NCI-H1694 treated with DMSO at 0.1 percent for 48 hours (cell line): ENCODE data around the gene CDH11.

Experiments
- DNase-seq: peaks from one replicate; lab custom pipeline; 2025; lab: John Stamatoyannopoulos, UW

CDH11 gene

GRCh38 chr16:65070831-65071432 is 50.9 kb downstream of the CDH11 start:
- DNase-seq = no peak

- DNase-seq = no peak
These were observed 52.1 kb downstream of the CDH11 start for GRCh38 chr16:65069766-65070165.

- DNase-seq = no peak
These were observed 52.8 kb downstream of the CDH11 start for GRCh38 chr16:65069065-65069464.

GRCh38 chr16:65068151-65068740 is 53.6 kb downstream of the CDH11 start:
- DNase-seq = no peak

- DNase-seq = no peak
These were observed 55.2 kb downstream of the CDH11 start for GRCh38 chr16:65066651-65067050.

- no peak for DNase-seq
These were observed 56.8 kb downstream of the CDH11 start for GRCh38 chr16:65065031-65065430.

GRCh38 chr16:65064131-65064530 is 57.7 kb downstream of the CDH11 start:
- DNase-seq = no peak

GRCh38 chr16:65062736-65063583 is 58.9 kb downstream of the CDH11 start:
- DNase-seq = no peak

- no peak for DNase-seq
These were observed 59.8 kb downstream of the CDH11 start for GRCh38 chr16:65061935-65062518.

- DNase-seq = no peak
These were observed 60.6 kb downstream of the CDH11 start for GRCh38 chr16:65061263-65061662.

GRCh38 chr16:65059406-65059980 is 62.4 kb downstream of the CDH11 start:
- no peak for DNase-seq

- DNase-seq = no peak
These were observed 64.7 kb downstream of the CDH11 start for GRCh38 chr16:65057184-65057583.

GRCh38 chr16:65054457-65054856 is 67.4 kb downstream of the CDH11 start:
- no peak for DNase-seq

- DNase-seq = no peak
These were observed 72.2 kb downstream of the CDH11 start for GRCh38 chr16:65049679-65050078.

GRCh38 chr16:65045961-65046360 is 75.9 kb downstream of the CDH11 start:
- DNase-seq = no peak

GRCh38 chr16:65044873-65045272 is 77.0 kb downstream of the CDH11 start:
- no peak for DNase-seq

- no peak for DNase-seq
These were observed 77.8 kb downstream of the CDH11 start for GRCh38 chr16:65044026-65044425.

GRCh38 chr16:65042438-65043365 is 79.2 kb downstream of the CDH11 start:
- DNase-seq = no peak

GRCh38 chr16:65041667-65042066 is 80.2 kb downstream of the CDH11 start:
- DNase-seq = no peak

- DNase-seq = no peak
These were observed 83.8 kb downstream of the CDH11 start for GRCh38 chr16:65038100-65038499.

GRCh38 chr16:65037556-65037955 is 84.3 kb downstream of the CDH11 start:
- DNase-seq = no peak
